ENCODE results near the gene ARHGEF16.

- no peak for TF ChIP-seq CTCF (IDR thresholded peaks at IDR 0.05)
- no peak for TF ChIP-seq POLR2A (IDR thresholded peaks at IDR 0.05)
Observed at GRCh38 chr1:3404801-3405200, 49.7 kb upstream of the ARHGEF16 start.

All from esophagus squamous epithelium (tissue), 4 donors.